Activated naive CD4-positive, alpha-beta T cell treated with anti-CD3 and anti-CD28 coated beads, Interleukin-2, amount 50 U/mL, for 72 hours (primary cell): ENCODE measurements around the gene KNCN. TPM values are rescaled to one million over a fixed set of nuclear protein-coding genes. Genes with fewer than 3 reads are reported as not detected.

Experiments
- ATAC-seq, 2 donors: fragments of 150-1000 bp; cut with Tn5 transposase; 2 replicates each; pipeline ENCODE4 v1.10.0; 2021; ENCODE audit warnings: mild to moderate bottlenecking in 2 of 2, moderate library complexity in 2 of 2
- DNase-seq, 2 donors: peaks; one replicate each; pipeline ENCODE4 v3.0.0; 2021 to 2022; ENCODE audit warnings: low spot score in 2 of 2
- H3K27ac Mint-ChIP-seq, 2 donors: one replicate each; pipeline ENCODE4 v1.8.0; 2022; ENCODE audit warnings: mild to moderate bottlenecking in 2 of 2, mixed read lengths in 2 of 2
- H3K36me3 Mint-ChIP-seq, 2 donors: one replicate each; pipeline ENCODE4 v1.8.0; 2022; ENCODE audit warnings: mixed read lengths in 2 of 2
- H3K9me3 Mint-ChIP-seq, 2 donors: one replicate each; pipeline ENCODE4 v1.8.0; 2022; ENCODE audit warnings: mixed read lengths in 2 of 2
- total RNA-seq, 2 donors: library from RNA; stranded (reverse); gene quantifications; one replicate each; pipeline ENCODE4 v1.2.3, GENCODE V29; 2022

The KNCN gene
- total RNA-seq, 2 donors from 2014 or later = not detected

- H3K27ac Mint-ChIP-seq = peak overlapping the region in 1 of 2 donors; percentile 55
- ATAC-seq (peak; percentile 88 to 98), DNase-seq (peak in 1 of 2 donors; percentile 29)
- no peaks in the 10 kb centered on the region for H3K36me3 Mint-ChIP-seq
- no peaks in the 10 kb centered on the region for H3K9me3 Mint-ChIP-seq
Measured at GRCh38 chr1:46522184-46522968, 29.1 kb downstream of the KNCN start.

GRCh38 chr1:46521414-46521813 lies 30.0 kb downstream of the KNCN start:
- ATAC-seq (no peak), DNase-seq (no peak)
- H3K36me3 Mint-ChIP-seq = no peaks in the 10 kb centered on the region
- H3K9me3 Mint-ChIP-seq = no peaks in the 10 kb centered on the region
- H3K27ac Mint-ChIP-seq = no peak overlapping the region

GRCh38 chr1:46520063-46520911 lies 31.2 kb downstream of the KNCN start:
- ATAC-seq = no peak

GRCh38 chr1:46519209-46519608 lies 32.2 kb downstream of the KNCN start:
- H3K27ac Mint-ChIP-seq = no peak overlapping the region
- ATAC-seq (no peak), DNase-seq (no peak)
- no peaks in the 10 kb centered on the region for H3K9me3 Mint-ChIP-seq
- no peaks in the 10 kb centered on the region for H3K36me3 Mint-ChIP-seq

More at GRCh38 chr1:46520063-46520911, 31.2 kb downstream of the KNCN start:
- Mint-ChIP-seq H3K9me3 (no peaks in the 10 kb centered on the region), H3K27ac (no peak overlapping the region), H3K36me3 (no peaks in the 10 kb centered on the region)
- DNase-seq = no peak

GRCh38 chr1:46517932-46518498 lies 33.4 kb downstream of the KNCN start:
- no peak for ATAC-seq
- H3K36me3 Mint-ChIP-seq = no peaks in the 10 kb centered on the region
- H3K27ac Mint-ChIP-seq = peak overlapping the region in 1 of 2 donors; percentile 22
- DNase-seq = no peak
- no peaks in the 10 kb centered on the region for H3K9me3 Mint-ChIP-seq

- peak in 1 of 2 donors; percentile 18 for ATAC-seq
- H3K27ac Mint-ChIP-seq = no peak overlapping the region
- H3K9me3 Mint-ChIP-seq = no peaks in the 10 kb centered on the region
- no peak for DNase-seq
- no peaks in the 10 kb centered on the region for H3K36me3 Mint-ChIP-seq
Measured at GRCh38 chr1:46517010-46517600, 34.3 kb downstream of the KNCN start.

- ATAC-seq (peak in 1 of 2 donors; percentile 8), DNase-seq (no peak)
- Mint-ChIP-seq H3K9me3 (no peaks in the 10 kb centered on the region), H3K36me3 (no peaks in the 10 kb centered on the region), H3K27ac (peak overlapping the region in 1 of 2 donors; percentile 26)
Measured at GRCh38 chr1:46516200-46516950, 35.1 kb downstream of the KNCN start.

- Mint-ChIP-seq H3K9me3 (no peaks in the 10 kb centered on the region), H3K27ac (no peak overlapping the region), H3K36me3 (no peaks in the 10 kb centered on the region)
- DNase-seq = no peak
- no peak for ATAC-seq
Measured at GRCh38 chr1:46515576-46515975, 35.9 kb downstream of the KNCN start.

GRCh38 chr1:46513536-46513935 lies 37.9 kb downstream of the KNCN start:
- Mint-ChIP-seq H3K9me3 (no peaks in the 10 kb centered on the region), H3K27ac (no peak overlapping the region), H3K36me3 (no peaks in the 10 kb centered on the region)
- DNase-seq = no peak
- ATAC-seq = no peak

- no peaks in the 10 kb centered on the region for H3K36me3 Mint-ChIP-seq
- no peaks in the 10 kb centered on the region for H3K9me3 Mint-ChIP-seq
- no peak overlapping the region for H3K27ac Mint-ChIP-seq
- ATAC-seq = no peak
- DNase-seq = no peak
Measured at GRCh38 chr1:46512792-46513190, 38.7 kb downstream of the KNCN start.

- Mint-ChIP-seq H3K27ac (no peak overlapping the region), H3K36me3 (no peaks in the 10 kb centered on the region), H3K9me3 (no peaks in the 10 kb centered on the region)
- no peak for DNase-seq
- no peak for ATAC-seq
Measured at GRCh38 chr1:46512135-46512791, 39.2 kb downstream of the KNCN start.

GRCh38 chr1:46510998-46511365 lies 40.5 kb downstream of the KNCN start:
- H3K9me3 Mint-ChIP-seq = no peaks in the 10 kb centered on the region
- no peak overlapping the region for H3K27ac Mint-ChIP-seq
- no peaks in the 10 kb centered on the region for H3K36me3 Mint-ChIP-seq
- DNase-seq (no peak), ATAC-seq (no peak)

GRCh38 chr1:46510341-46510997 lies 41.0 kb downstream of the KNCN start:
- Mint-ChIP-seq H3K9me3 (no peaks in the 10 kb centered on the region), H3K27ac (no peak overlapping the region)

GRCh38 chr1:46508757-46509156 lies 42.7 kb downstream of the KNCN start:
- H3K27ac Mint-ChIP-seq = no peak overlapping the region
- ATAC-seq (peak; percentile 66 to 67), DNase-seq (no peak)
- H3K36me3 Mint-ChIP-seq = no peaks in the 10 kb centered on the region
- H3K9me3 Mint-ChIP-seq = no peaks in the 10 kb centered on the region

More at GRCh38 chr1:46510341-46510997, 41.0 kb downstream of the KNCN start:
- H3K36me3 Mint-ChIP-seq = no peaks in the 10 kb centered on the region
- DNase-seq (no peak), ATAC-seq (no peak)

GRCh38 chr1:46506470-46507219 lies 44.8 kb downstream of the KNCN start:
- H3K9me3 Mint-ChIP-seq = no peaks in the 10 kb centered on the region
- no peaks in the 10 kb centered on the region for H3K36me3 Mint-ChIP-seq
- ATAC-seq (peak in 1 of 2 donors; percentile 58), DNase-seq (no peak)
- H3K27ac Mint-ChIP-seq = no peak overlapping the region
